CD14-positive monocyte (primary cell): ENCODE results near the gene HP1BP3. TPM values are rescaled to one million over a fixed set of nuclear protein-coding genes. Genes with fewer than 3 reads are reported as not detected.

ENCODE experiments used
- DNase-seq, 3 donors: peaks; one replicate each; pipeline ENCODE4 v3.0.0-alpha.2; 2011 to 2022
- H2AFZ ChIP-seq: 2 replicates; pipeline ENCODE4 v1.6.0; 2012; ENCODE audit warnings: mild to moderate bottlenecking, low read depth, low read length, inconsistent platforms; ENCODE audit not compliant: insufficient read depth, poor library complexity, severe bottlenecking
- H3K27ac ChIP-seq, 2 donors: 1 replicate in 1 of 2; 2 replicates in 1 of 2; pipeline ENCODE4 v1.5.1; 2012 to 2013; ENCODE audit warnings: low read length in 2 of 2, control low read depth in 1 of 2, inconsistent platforms in 1 of 2, low read depth in 1 of 2, mild to moderate bottlenecking in 1 of 2
- H3K27me3 ChIP-seq, 2 donors: one replicate each; pipeline versions ENCODE4 v1.6.0 to v1.6.1; 2011 to 2013; ENCODE audit warnings: low read length in 2 of 2; ENCODE audit not compliant: control insufficient read depth in 2 of 2, insufficient read depth in 2 of 2
- H3K36me3 ChIP-seq, 2 donors: replicated peaks in 1 of 2; 1 replicate in 1 of 2; 2 replicates in 1 of 2; pipeline versions ENCODE4 v1.5.1 to v1.6.1; 2012 to 2013; ENCODE audit warnings: low read length in 2 of 2, control low read depth in 1 of 2, inconsistent platforms in 1 of 2, mild to moderate bottlenecking in 1 of 2; ENCODE audit not compliant: insufficient read depth in 2 of 2, control insufficient read depth in 1 of 2
- H3K4me1 ChIP-seq, 2 donors: 1 replicate in 1 of 2; 2 replicates in 1 of 2; pipeline versions ENCODE4 v1.5.1 to v1.6.1; 2012 to 2013; ENCODE audit warnings: low read length in 2 of 2, control low read depth in 1 of 2, inconsistent platforms in 1 of 2, mild to moderate bottlenecking in 1 of 2, moderate library complexity in 1 of 2; ENCODE audit not compliant: insufficient read depth in 2 of 2, control insufficient read depth in 1 of 2
- H3K4me2 ChIP-seq: replicated peaks from 2 replicates; pipeline ENCODE3; 2012; ENCODE audit warnings: low read length, moderate library complexity, mild to moderate bottlenecking; ENCODE audit not compliant: poor library complexity, severe bottlenecking; ENCODE audit errors: extremely low read depth
- H3K4me3 ChIP-seq, 3 experiments: fragments of 200-600 bp in 1 of 3; sonication (generic) in 1 of 3; replicated peaks in 1 of 3; 1 replicate in 2 of 3; 2 replicates in 1 of 3; pipeline ENCODE4 v1.5.1; 2011 to 2013; ENCODE audit warnings: low read length in 3 of 3, mild to moderate bottlenecking in 3 of 3, control low read depth in 2 of 3, low read depth in 2 of 3, inconsistent platforms in 1 of 3, moderate library complexity in 1 of 3
- H3K79me2 ChIP-seq: 2 replicates; pipeline ENCODE4 v1.6.0; 2012; ENCODE audit warnings: mild to moderate bottlenecking, control low read depth, inconsistent platforms, low read length, moderate library complexity; ENCODE audit not compliant: insufficient read depth
- H3K9ac ChIP-seq: 2 replicates; pipeline ENCODE4 v1.6.0; 2017; ENCODE audit warnings: low read length, mild to moderate bottlenecking; ENCODE audit not compliant: insufficient read depth, poor library complexity, severe bottlenecking
- H3K9me3 ChIP-seq, 2 donors: replicated peaks in 1 of 2; 1 replicate in 1 of 2; 2 replicates in 1 of 2; pipeline versions ENCODE4 v1.5.1 to v1.6.1; 2012 to 2013; ENCODE audit warnings: low read length in 2 of 2, control low read depth in 1 of 2; ENCODE audit not compliant: control insufficient read depth in 1 of 2, insufficient read depth in 1 of 2
- H4K20me1 ChIP-seq: 2 replicates; pipeline ENCODE4 v1.6.0; 2012; ENCODE audit warnings: mild to moderate bottlenecking, low read length, control low read depth, moderate library complexity; ENCODE audit not compliant: insufficient read depth
- H3K27ac Mint-ChIP-seq, 7 donors: one replicate each; pipeline ENCODE4 v1.8.0; 2020; ENCODE audit warnings: mild to moderate bottlenecking in 7 of 7, mixed read lengths in 7 of 7, moderate library complexity in 6 of 7, inconsistent platforms in 2 of 7
- H3K27me3 Mint-ChIP-seq, 3 donors: one replicate each; pipeline ENCODE4 v1.8.0; 2021 to 2022; ENCODE audit warnings: low read depth in 3 of 3, mild to moderate bottlenecking in 3 of 3, mixed read lengths in 3 of 3, moderate library complexity in 3 of 3, inconsistent platforms in 1 of 3
- H3K36me3 Mint-ChIP-seq, 2 donors: one replicate each; pipeline ENCODE4 v1.8.0; 2020; ENCODE audit warnings: mixed read lengths in 2 of 2, inconsistent platforms in 1 of 2, mild to moderate bottlenecking in 1 of 2
- H3K4me1 Mint-ChIP-seq: one replicate; pipeline ENCODE4 v1.8.0; 2020; ENCODE audit warnings: mild to moderate bottlenecking, mixed read lengths
- H3K4me3 Mint-ChIP-seq, 2 donors: one replicate each; pipeline ENCODE4 v1.8.0; 2020; ENCODE audit warnings: mild to moderate bottlenecking in 2 of 2, mixed read lengths in 2 of 2, moderate library complexity in 1 of 2
- H3K9me3 Mint-ChIP-seq, 7 donors: one replicate each; pipeline ENCODE4 v1.8.0; 2020 to 2022; ENCODE audit warnings: mixed read lengths in 7 of 7, mild to moderate bottlenecking in 6 of 7, moderate library complexity in 6 of 7, inconsistent platforms in 2 of 7
- CTCF ChIP-seq: fragments of 200-600 bp; IDR thresholded peaks from one replicate; pipeline ENCODE4 v1.8.0; 2022; ENCODE audit warnings: antibody characterized with exemption, mild to moderate bottlenecking
- WGBS: methylation state at CpG from one replicate; pipeline ENCODE4 v1.1.5; 2013; ENCODE audit warnings: missing lambda C conversion rate; ENCODE audit not compliant: insufficient coverage; 5-methylcytosine and 5-hydroxymethylcytosine counted together
- intact Hi-C, 2 donors: fragments of 100-400 bp; cut with micrococcal nuclease; formaldehyde crosslinking; loops; one replicate each; pipeline versions ENCODE4 v1.15.0 to v1.15.1; 2023
- polyA plus RNA-seq, 3 donors: library from polyadenylated mRNA; depleted of rRNA in 1 of 3; unstranded in 2 of 3; stranded (reverse) in 1 of 3; fragments of 300-500 nt in 2 of 3; fragments of >200 nt in 1 of 3; fragmentation: Illumina TruSeq in 2 of 3; gene quantifications; 1 replicate in 2 of 3; 2 replicates in 1 of 3; pipeline ENCODE4 v1.2.3, GENCODE V29; 2012 to 2021

HP1BP3 gene
- polyA plus RNA-seq, 3 donors = 121 to 137 (median 135) TPM

- Mint-ChIP-seq H3K27ac (no peak overlapping the region), H3K36me3 (no peaks in the 10 kb centered on the region), H3K4me1 (peaks cover 2% of the 10 kb centered on the region), H3K9me3 (no peaks in the 10 kb centered on the region), H3K27me3 (no peaks in the 10 kb centered on the region), H3K4me3 (no peak overlapping the region)
- Histone ChIP-seq H3K4me1 (peaks cover 2 to 3% of the 10 kb centered on the region in 2 donors), H2AFZ (no peak overlapping the region), H3K79me2 (no peaks in the 10 kb centered on the region), H3K27ac (no peak overlapping the region), H3K4me2 (no peak overlapping the region), H4K20me1 (no peaks in the 10 kb centered on the region), H3K27me3 (no peaks in the 10 kb centered on the region), H3K4me3 (no peak overlapping the region), H3K9ac (no peak overlapping the region), H3K9me3 (no peaks in the 10 kb centered on the region), H3K36me3 (no peaks in the 10 kb centered on the region)
- DNase-seq = no peak
- TF ChIP-seq CTCF = no peak
- intact Hi-C loops = no loop called here
- WGBS = no CpG with 5 or more reads among the region's 4 CpGs
Observed at GRCh38 chr1:20793236-20793635, 6.1 kb upstream of the HP1BP3 start.

- Histone ChIP-seq H3K36me3 (no peaks in the 10 kb centered on the region), H2AFZ (no peak overlapping the region), H3K27ac (no peak overlapping the region), H3K4me3 (no peak overlapping the region), H3K9ac (no peak overlapping the region), H3K79me2 (no peaks in the 10 kb centered on the region), H4K20me1 (no peaks in the 10 kb centered on the region), H3K4me2 (no peak overlapping the region), H3K27me3 (no peaks in the 10 kb centered on the region), H3K4me1 (peaks cover 10% of the 10 kb centered on the region in 2 donors), H3K9me3 (no peaks in the 10 kb centered on the region)
- Mint-ChIP-seq H3K4me3 (no peak overlapping the region), H3K27me3 (peaks cover 0 to 3% (median 0%) of the 10 kb centered on the region in 3 donors), H3K36me3 (no peaks in the 10 kb centered on the region), H3K27ac (no peak overlapping the region), H3K4me1 (peaks cover 9% of the 10 kb centered on the region), H3K9me3 (no peaks in the 10 kb centered on the region)
- intact Hi-C loops = no loop called here
- TF ChIP-seq CTCF = no peak
- no CpG with 5 or more reads among the region's 2 CpGs for WGBS
- DNase-seq = no peak
Observed at GRCh38 chr1:20792196-20792595, 5.1 kb upstream of the HP1BP3 start.
